Measurements from ENCODE around the gene DGKE.

Gene DGKE

GRCh38 chr17:56812901-56813388 lies 21.0 kb upstream of the DGKE start:
- DNase-seq (ENCODE audit: low read depth in 2 of 2), result no peak

DNA sequence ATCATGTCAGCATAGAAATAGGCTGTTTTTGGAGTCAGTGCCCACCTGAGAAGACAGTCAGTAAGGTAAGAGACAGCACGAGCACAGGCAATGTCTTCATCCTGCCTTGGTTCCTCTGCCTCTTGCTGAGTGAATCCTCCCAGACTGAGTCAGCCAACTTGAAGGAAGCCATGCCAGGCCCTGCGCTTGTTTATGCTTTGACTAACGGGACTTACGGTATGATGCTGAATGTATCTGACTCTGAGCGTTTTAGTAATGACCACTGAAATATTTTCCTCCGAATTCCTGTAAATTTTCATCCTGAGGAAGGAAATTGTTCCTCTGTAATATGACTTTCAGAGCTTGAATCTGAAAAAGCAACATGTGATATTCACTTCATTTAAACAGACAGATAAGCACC lies 18.2 kb upstream of the DGKE start:
- DNase-seq (ENCODE audit: low read depth in 2 of 2), result no peak

GRCh38 chr17:56817066-56817465 lies 16.9 kb upstream of the DGKE start:
- no peak for DNase-seq (ENCODE audit: low read depth in 2 of 2)

DNA sequence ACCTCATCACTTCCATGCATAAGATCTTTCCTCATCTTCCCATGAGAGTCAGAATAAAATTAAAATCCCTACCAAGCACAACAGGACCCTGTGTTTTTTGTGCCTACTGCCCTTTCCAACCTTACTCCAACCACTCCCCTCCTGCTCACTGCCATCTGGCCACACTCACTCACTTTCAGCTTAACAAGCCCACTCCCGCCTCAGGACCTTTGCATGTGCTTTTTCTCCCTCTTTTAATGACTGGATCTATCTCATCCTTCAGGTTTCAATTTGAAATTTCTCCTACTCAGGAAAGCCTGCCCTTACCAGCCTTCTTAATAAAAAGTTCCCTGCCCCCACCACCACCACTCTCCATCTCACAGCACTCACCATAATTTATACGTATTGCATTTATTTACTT lies 14.9 kb upstream of the DGKE start:
- no peak for DNase-seq (ENCODE audit: low read depth in 2 of 2)

- DNase-seq (ENCODE audit: low read depth in 2 of 2), result peak; percentile 31 to 54
These were observed 14.4 kb upstream of the DGKE start for GRCh38 chr17:56819431-56820145.

DNA sequence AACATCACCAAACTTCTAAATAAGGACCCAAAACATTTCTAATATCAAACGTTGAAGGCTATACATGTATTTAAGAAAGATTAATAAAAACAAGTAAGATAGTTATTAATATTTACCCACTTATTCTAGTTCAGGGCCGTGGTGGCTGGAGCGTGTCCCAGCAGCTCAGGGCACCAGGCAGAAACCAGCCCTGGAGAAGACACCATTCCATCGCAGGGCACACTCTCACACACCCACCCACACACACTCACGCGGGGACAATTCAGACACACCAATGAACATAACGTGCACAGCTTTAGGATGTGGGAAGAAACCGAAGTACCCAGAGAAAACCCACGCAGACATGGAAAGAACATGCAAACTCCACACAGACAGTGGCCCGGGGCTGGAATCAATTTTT lies 13.7 kb upstream of the DGKE start:
- DNase-seq (ENCODE audit: low read depth in 2 of 2), result no peak

DNA sequence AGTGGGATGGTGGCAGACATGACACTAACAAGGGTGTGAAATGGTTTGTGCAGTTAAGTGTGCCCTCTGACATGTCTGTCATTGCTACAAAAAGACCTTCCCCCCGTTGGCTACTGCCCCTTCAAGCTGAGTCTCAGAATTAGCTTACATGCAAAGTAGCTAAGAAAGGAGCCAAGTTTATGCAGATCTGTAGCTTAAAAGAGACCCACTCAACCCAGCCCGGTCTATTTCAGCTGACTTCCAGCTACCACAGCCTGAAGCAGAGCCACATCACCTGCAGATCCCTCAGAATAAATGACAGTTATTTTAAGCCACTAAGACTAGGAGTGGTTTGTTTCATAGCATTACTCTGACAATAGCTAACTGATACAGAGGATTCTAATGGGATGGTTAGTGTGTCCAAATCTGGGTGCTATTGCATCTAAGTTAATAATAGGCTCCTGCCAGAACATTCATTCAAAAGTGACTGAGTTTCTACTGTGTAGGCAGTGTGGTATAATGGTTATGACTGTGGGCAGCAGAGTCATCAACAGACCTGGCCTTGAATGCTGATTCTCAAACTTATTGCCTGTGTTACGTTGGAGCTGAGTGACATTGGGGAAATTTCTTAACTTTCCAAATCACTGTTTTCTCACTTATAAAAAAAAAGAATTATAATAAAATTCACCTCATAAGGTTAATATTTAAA lies 12.0 kb upstream of the DGKE start:
- DNase-seq (ENCODE audit: low read depth in 2 of 2), result no peak

GRCh38 chr17:56822725-56823124 lies 11.2 kb upstream of the DGKE start:
- no peak for DNase-seq (ENCODE audit: low read depth in 2 of 2)

DNA sequence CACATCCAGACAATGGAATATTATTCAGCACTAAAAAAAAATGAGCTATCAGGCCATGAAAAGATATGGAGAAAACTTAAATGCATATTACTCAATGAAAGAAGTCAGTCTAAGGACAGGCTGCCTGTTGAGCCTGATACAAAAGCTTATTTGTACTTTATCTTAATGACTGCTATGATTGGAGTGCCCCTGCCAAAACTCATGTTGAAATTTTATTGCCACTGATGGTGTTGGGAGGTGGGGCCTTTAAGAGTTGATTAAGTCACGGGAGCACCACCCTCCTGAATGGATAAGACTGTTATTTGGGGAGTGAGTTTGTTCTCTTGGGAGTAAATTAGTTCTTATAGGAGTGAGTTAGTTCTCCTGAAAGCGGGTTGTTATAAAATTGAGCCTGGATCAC lies 10.1 kb upstream of the DGKE start:
- no peak for DNase-seq (ENCODE audit: low read depth in 2 of 2)

- no peak for DNase-seq (ENCODE audit: low read depth in 2 of 2)
These were observed 9.4 kb upstream of the DGKE start for GRCh38 chr17:56824503-56824902.

GRCh38 chr17:56826611-56827414 lies 7.1 kb upstream of the DGKE start:
- DNase-seq (ENCODE audit: low read depth in 2 of 2), result no peak

DNA sequence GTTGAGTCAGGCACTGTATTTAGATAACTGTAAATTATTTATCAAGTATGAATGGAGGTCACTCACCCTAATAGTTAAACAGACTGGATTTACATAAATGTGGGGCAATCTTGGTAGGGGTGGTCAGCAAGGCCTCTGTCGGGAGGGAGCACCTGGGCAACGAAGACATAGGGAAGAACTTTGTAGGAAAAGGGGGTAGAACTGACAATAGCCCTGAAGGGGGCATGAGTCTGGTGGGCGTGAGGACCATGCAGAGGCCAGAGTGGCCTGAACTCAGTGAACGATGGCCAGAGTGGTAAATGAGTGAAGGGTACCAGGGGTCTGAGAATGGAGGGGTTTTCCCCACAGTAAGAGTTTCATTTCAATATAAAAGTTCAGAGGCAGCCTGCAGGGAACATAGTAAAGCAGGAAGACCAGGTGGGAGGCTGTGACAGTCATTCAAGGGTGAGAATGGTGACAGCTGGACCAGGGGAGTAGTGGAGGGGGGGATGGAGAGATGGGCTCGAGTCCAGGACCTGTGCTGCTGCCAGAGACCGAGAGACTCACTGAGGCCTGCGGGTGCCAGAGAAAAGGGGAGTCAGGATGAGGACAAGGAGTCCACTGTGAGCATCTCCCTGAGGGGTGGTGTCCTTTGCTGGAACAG lies 3.1 kb upstream of the DGKE start:
- DNase-seq (ENCODE audit: low read depth in 2 of 2), result no peak

DNA sequence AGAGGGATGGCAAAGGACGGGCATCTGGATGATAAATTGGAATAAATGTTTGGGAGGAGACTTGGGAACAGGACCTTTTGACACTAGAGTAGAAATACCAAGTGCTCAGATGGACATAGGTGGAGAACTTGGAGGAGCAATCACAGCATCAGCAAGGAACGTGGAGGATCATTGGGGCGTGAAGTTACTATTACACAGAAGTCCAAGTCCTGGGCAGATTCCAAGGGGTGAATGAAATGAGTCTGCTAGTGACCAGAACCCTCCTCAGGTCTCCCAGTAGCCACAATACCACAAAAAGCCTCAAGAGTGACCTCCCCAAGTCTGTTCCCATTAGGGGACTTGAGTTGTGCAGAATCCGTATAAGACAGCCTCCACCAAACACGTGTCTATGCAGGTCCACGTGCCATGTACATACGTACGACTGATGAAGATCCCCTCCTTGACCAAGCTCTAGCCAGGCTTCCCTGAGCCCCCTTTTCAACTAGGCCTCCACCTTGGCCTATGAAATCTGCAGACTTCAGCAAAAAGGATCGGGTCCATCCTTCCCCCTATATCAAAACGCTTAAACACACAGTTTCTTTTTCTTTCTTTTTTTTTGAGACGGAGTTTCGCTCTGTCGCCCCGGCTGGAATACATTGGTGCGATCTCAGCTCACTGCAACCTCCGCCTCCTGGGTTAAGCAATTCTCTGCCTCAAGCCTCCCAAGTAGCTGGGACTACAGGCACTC lies 2.4 kb upstream of the DGKE start:
- no peak for DNase-seq (ENCODE audit: low read depth in 2 of 2)

DNA sequence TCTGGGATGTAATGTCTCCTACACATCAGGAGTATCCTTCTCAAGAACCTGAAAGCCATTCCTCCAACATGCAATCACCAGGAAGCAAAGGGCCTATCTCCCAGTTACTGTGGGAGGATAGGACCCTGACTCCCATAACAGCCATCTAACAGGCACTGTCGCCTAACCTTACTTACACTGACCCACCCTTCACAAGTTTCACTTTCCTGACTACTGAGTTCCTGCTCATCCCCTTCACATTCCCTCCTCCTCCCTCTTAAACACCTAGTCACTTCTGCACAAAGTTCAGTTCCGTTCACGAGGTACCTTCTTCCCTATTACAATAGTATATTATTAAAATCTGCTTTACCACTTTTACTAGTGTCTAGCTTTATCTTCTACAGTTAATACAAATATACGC lies 1.5 kb upstream of the DGKE start:
- no peak for DNase-seq (ENCODE audit: low read depth in 2 of 2)

GRCh38 chr17:56833057-56833808 lies 718 bp upstream of the DGKE start:
- DNase-seq (ENCODE audit: low read depth in 2 of 2), result peak; percentile 39 to 62

- peak; percentile 32 to 67 for DNase-seq (ENCODE audit: low read depth in 2 of 2)
These were observed 671 bp downstream of the DGKE start for GRCh38 chr17:56834380-56835263.

DNA sequence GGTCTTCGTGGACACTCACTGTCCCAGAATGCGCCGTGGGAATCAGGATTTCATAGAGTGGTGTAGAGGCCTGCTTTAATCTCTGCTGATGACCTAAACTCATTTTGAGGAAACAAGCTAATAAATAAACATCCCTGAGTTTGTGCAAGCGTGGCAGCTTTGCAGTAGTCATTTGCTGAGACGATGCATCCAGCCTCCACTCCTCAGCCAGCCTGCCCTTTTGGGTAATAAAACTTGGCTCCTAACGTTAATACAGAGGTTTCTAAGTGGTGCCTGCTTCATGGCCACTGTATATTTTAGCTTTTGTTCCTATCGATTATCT lies 1.3 kb downstream of the DGKE start:
- no peak for DNase-seq (ENCODE audit: low read depth in 2 of 2)

- DNase-seq (ENCODE audit: low read depth in 2 of 2), result no peak
These were observed 4.7 kb downstream of the DGKE start for GRCh38 chr17:56838687-56839086.

DNA sequence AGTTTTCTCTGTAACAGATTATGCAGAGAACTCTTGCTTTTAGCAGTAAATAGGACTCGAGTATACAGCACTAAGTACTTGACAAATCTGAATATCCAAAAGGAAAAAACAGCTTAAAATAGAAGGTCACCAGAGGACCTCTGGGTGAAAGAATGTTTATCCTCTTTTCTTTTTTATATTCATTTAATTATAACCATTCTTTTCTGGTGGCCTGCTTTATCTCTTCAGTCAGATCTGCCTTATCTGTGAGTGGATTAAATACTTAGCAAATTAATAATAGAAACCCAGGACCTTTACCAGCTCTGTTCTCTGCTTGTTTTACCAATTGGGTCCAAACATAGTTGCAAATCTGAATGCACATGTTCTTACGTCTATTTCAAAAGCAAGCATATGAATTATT lies 8.6 kb downstream of the DGKE start:
- no peak for DNase-seq (ENCODE audit: low read depth in 2 of 2)

DNA sequence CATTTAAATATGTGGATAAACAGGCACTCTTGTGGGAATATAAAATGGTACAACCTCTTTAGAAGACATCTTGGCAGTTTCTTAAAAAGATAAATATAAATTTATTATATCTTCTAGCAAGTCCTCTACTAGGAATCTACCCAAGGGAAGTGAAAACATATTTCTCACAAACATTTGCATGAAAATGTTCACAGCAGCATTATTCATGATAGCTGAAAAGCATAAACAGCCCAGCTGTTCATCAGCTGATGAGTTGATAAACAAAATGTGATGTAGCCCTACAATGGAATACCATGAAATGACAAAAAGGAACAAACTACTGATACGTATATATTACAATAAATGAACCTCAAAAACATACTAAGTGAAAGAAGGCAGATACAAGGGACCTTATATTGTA lies 12.0 kb downstream of the DGKE start:
- no peak for DNase-seq (ENCODE audit: low read depth in 2 of 2)

Data from stimulated activated CD8-positive, alpha-beta memory T cell treated with anti-CD3 and anti-CD28 coated beads, Interleukin-7, amount 100 ng/mL, for 4 hours (primary cell).